NT2/D1 (cell line): ENCODE results near the gene ATAD2B.

Experiments
- SUZ12 ChIP-seq: IDR thresholded peaks from 2 replicates; pipeline ENCODE4 v1.6.1; 2011; ENCODE audit not compliant: insufficient read length, insufficient read depth; ENCODE audit errors: extremely low read depth
- ZNF274 ChIP-seq: IDR thresholded peaks from 2 replicates; pipeline ENCODE4 v1.6.1; 2011; ENCODE audit warnings: mild to moderate bottlenecking, low read depth, low read length

GRCh38 chr2:23925702-23926289 is 1.1 kb downstream of the ATAD2B start:
- TF ChIP-seq ZNF274 (no peak), SUZ12 (no peak)
